ENCODE measurements around the gene ARHGAP44. TPM values are rescaled to one million over a fixed set of nuclear protein-coding genes. Genes with fewer than 3 reads are reported as not detected.

Gene ARHGAP44
- total and polyA plus RNA-seq, 2 of the 8 experiments (the other 6 are each of a cell fraction or from before 2014, with no cell fraction given), result 6.2 to 22.2 TPM

- Histone ChIP-seq H2BK12ac (ENCODE audit: low read depth, low read length) (no peak overlapping the region), H3K56ac (replicated peaks; ENCODE audit: insufficient read length, low read depth, low read length) (no peak overlapping the region), H2BK5ac (ENCODE audit: low read depth, low read length) (no peak overlapping the region), H3K9me3 (ENCODE audit: insufficient read depth in 2 of 2, low read depth in 1 of 2, low read length in 1 of 2) (peaks cover 8 to 10% of the 10 kb centered on the region in 2 experiments; a peak in 2 of 4 replicates), H3K14ac (ENCODE audit: insufficient read length) (no peak overlapping the region), H3K23ac (ENCODE audit: insufficient read length) (no peak overlapping the region), H3K36me3 (ENCODE audit: control insufficient read depth in 2 of 4, insufficient read depth in 4 of 4, low read length in 3 of 4) (peaks cover 0 to 6% (median 0%) of the 10 kb centered on the region in 4 experiments; a peak in 1 of 8 replicates), H2BK20ac (ENCODE audit: low read length) (no peak overlapping the region), H3K79me1 (ENCODE audit: low read depth, low read length) (no peaks in the 10 kb centered on the region), H3K4me2 (ENCODE audit: insufficient read depth in 1 of 2, low read depth in 2 of 2, low read length in 2 of 2) (no peak overlapping the region), H2BK120ac (replicated peaks; ENCODE audit: low read depth, low read length) (no peak overlapping the region), H2AK5ac (ENCODE audit: low read depth, low read length) (no peak overlapping the region), H3K79me2 (ENCODE audit: control insufficient read depth in 1 of 2, insufficient read depth in 2 of 2, low read length in 2 of 2) (peaks cover 0 to 19% of the 10 kb centered on the region in 2 experiments; a peak in 1 of 4 replicates), H3K27ac (ENCODE audit: low read depth, low read length) (no peak overlapping the region), H3K4ac (replicated peaks; ENCODE audit: insufficient read length, low read depth, low read length) (no peak overlapping the region), H3K27me3 (replicated peaks in 1 of 4; ENCODE audit: control insufficient read depth in 3 of 4, extremely low read depth in 1 of 4, insufficient read depth in 3 of 4, low read length in 3 of 4) (no peaks in the 10 kb centered on the region), H2AFZ (ENCODE audit: low read length) (no peak overlapping the region), H3K23me2 (ENCODE audit: low read depth, low read length) (no peaks in the 10 kb centered on the region), H4K5ac (ENCODE audit: insufficient read length, low read depth, low read length) (no peak overlapping the region), H3K4me1 (replicated peaks in 1 of 4; ENCODE audit: control insufficient read depth in 3 of 4, insufficient read depth in 4 of 4, low read length in 3 of 4) (no peaks in the 10 kb centered on the region), H3K9ac (replicated peaks in 1 of 4; ENCODE audit: extremely low read depth in 1 of 4, low read depth in 3 of 4, low read length in 3 of 4) (no peak overlapping the region), H4K20me1 (replicated peaks in 1 of 2; ENCODE audit: control insufficient read depth in 1 of 2, insufficient read depth in 2 of 2, low read length in 2 of 2) (peaks cover 0 to 3% of the 10 kb centered on the region in 2 experiments), H3K4me3 (ENCODE audit: extremely low read depth in 1 of 4, insufficient read depth in 2 of 4, low read depth in 3 of 4, low read length in 4 of 4) (no peak overlapping the region), H4K8ac (ENCODE audit: extremely low read depth, insufficient read depth, low read length) (no peak overlapping the region), H2BK15ac (ENCODE audit: low read length) (no peak overlapping the region), H4K91ac (replicated peaks; ENCODE audit: insufficient read length, low read length) (no peak overlapping the region), H3K18ac (ENCODE audit: extremely low read depth, low read length) (no peak overlapping the region)
- ChIA-PET CTCF (ENCODE audit: partially characterized antibody) (no interaction called here), POLR2A (ENCODE audit: partially characterized antibody) (no interaction called here)
- DNase-seq (ENCODE audit: low read depth in 1 of 2, low spot score in 2 of 2), result no peak
- FAIRE-seq, result no peak
- TF ChIP-seq PHF8 (conservative IDR thresholded peaks at IDR 0.05; ENCODE audit: low read depth, low read length) (no peak), CTCF (IDR thresholded peaks at IDR 0.05; ENCODE audit: control extremely low read depth in 1 of 3, insufficient read depth in 1 of 3, low read depth in 1 of 3, low read length in 3 of 3) (no peak), KDM5A (IDR thresholded peaks at IDR 0.05; ENCODE audit: low read length) (peak; percentile 37; the same call in 1 of the 2 replicates), SIX5 (IDR thresholded peaks at IDR 0.05; ENCODE audit: low read depth, low read length) (no peak)
- WGBS, 2 experiments (ENCODE audit: extremely low coverage in 1 of 2, insufficient coverage in 1 of 2, insufficient read length in 1 of 2, insufficient replicate concordance in 2 of 2, low coverage in 1 of 2, low lambda C conversion rate in 2 of 2, missing lambda C conversion rate in 1 of 2), result 88% methylated on average over 1 of the region's 1 CpG; no CpG with 5 or more reads in 1 of the 2 experiments
Observed at GRCh38 chr17:12831839-12832238, 42.5 kb downstream of the ARHGAP44 start.

Data from H1 (cell line).